Adipocyte (in vitro differentiated cells): ENCODE results near the gene CDK16.

ENCODE experiments used
- DNase-seq: peaks from one replicate; pipeline ENCODE4 v3.0.0-alpha.2; 2015; ENCODE audit warnings: low read depth
- H3K27me3 ChIP-seq: replicated peaks from 2 replicates; pipeline ENCODE4 v1.7.0; 2013; ENCODE audit warnings: mild to moderate bottlenecking, low read length, moderate library complexity; ENCODE audit not compliant: control insufficient read depth, insufficient read depth
- H3K36me3 ChIP-seq: 2 replicates; pipeline ENCODE4 v1.7.0; 2013; ENCODE audit warnings: low read length, mild to moderate bottlenecking, moderate library complexity; ENCODE audit not compliant: control insufficient read depth, insufficient read depth, severe bottlenecking
- H3K4me1 ChIP-seq: 2 replicates; pipeline ENCODE4 v1.7.0; 2013; ENCODE audit warnings: mild to moderate bottlenecking, low read length, moderate library complexity; ENCODE audit not compliant: control insufficient read depth, insufficient read depth
- H3K4me3 ChIP-seq: 2 replicates; pipeline ENCODE4 v1.7.0; 2013; ENCODE audit warnings: mild to moderate bottlenecking, low read length, moderate library complexity
- H3K9ac ChIP-seq: 2 replicates; pipeline ENCODE4 v1.7.0; 2013; ENCODE audit warnings: mild to moderate bottlenecking, low read length, moderate library complexity
- H3K9me3 ChIP-seq: 2 replicates; pipeline ENCODE4 v1.7.0; 2013; ENCODE audit warnings: mild to moderate bottlenecking, low read length, moderate library complexity; ENCODE audit not compliant: control insufficient read depth

The CDK16 gene

GRCh38 chrX:47223476-47224250, 5.2 kb downstream of the CDK16 start:
- DNase-seq, result no peak

GRCh38 chrX:47224266-47224895, 5.9 kb downstream of the CDK16 start:
- Histone ChIP-seq H3K9me3 (no peaks in the 10 kb centered on the region), H3K4me1 (peaks cover 13% of the 10 kb centered on the region), H3K4me3 (no peak overlapping the region), H3K9ac (no peak overlapping the region), H3K27me3 (no peaks in the 10 kb centered on the region), H3K36me3 (peaks cover 63% of the 10 kb centered on the region)
- no peak for DNase-seq

More at GRCh38 chrX:47223476-47224250, 5.2 kb downstream of the CDK16 start:
- Histone ChIP-seq H3K4me1 (peaks cover 14% of the 10 kb centered on the region), H3K27me3 (no peaks in the 10 kb centered on the region), H3K9me3 (no peaks in the 10 kb centered on the region), H3K9ac (no peak overlapping the region), H3K4me3 (no peak overlapping the region), H3K36me3 (peaks cover 57% of the 10 kb centered on the region)

- H3K27me3 ChIP-seq, result no peaks in the 10 kb centered on the region
- DNase-seq, result no peak
- no peak overlapping the region for H3K9ac ChIP-seq
- peaks cover 8% of the 10 kb centered on the region for H3K4me1 ChIP-seq
- peaks cover 65% of the 10 kb centered on the region for H3K36me3 ChIP-seq
- H3K4me3 ChIP-seq, result no peak overlapping the region
- H3K9me3 ChIP-seq, result no peaks in the 10 kb centered on the region
Observed at GRCh38 chrX:47224896-47225290, 6.4 kb downstream of the CDK16 start.

- H3K36me3 ChIP-seq, result peaks cover 65% of the 10 kb centered on the region
Observed at GRCh38 chrX:47226071-47226470, 7.6 kb downstream of the CDK16 start.

GRCh38 chrX:47226531-47227333, 8.3 kb downstream of the CDK16 start:
- no peak for DNase-seq
- Histone ChIP-seq H3K4me3 (no peak overlapping the region), H3K27me3 (no peaks in the 10 kb centered on the region), H3K9ac (no peak overlapping the region), H3K36me3 (peaks cover 65% of the 10 kb centered on the region), H3K9me3 (no peaks in the 10 kb centered on the region), H3K4me1 (no peaks in the 10 kb centered on the region)

More at GRCh38 chrX:47226071-47226470, 7.6 kb downstream of the CDK16 start:
- Histone ChIP-seq H3K9ac (no peak overlapping the region), H3K4me3 (no peak overlapping the region), H3K27me3 (no peaks in the 10 kb centered on the region), H3K9me3 (no peaks in the 10 kb centered on the region), H3K4me1 (no peaks in the 10 kb centered on the region)
- DNase-seq, result no peak

- H3K9ac ChIP-seq, result no peak overlapping the region
- DNase-seq, result no peak
- H3K27me3 ChIP-seq, result no peaks in the 10 kb centered on the region
- no peak overlapping the region for H3K4me3 ChIP-seq
- peaks cover 65% of the 10 kb centered on the region for H3K36me3 ChIP-seq
- peaks cover 2% of the 10 kb centered on the region for H3K4me1 ChIP-seq
- H3K9me3 ChIP-seq, result no peaks in the 10 kb centered on the region
Observed at GRCh38 chrX:47227334-47227583, 8.8 kb downstream of the CDK16 start.

GRCh38 chrX:47228550-47229270, 10.2 kb downstream of the CDK16 start:
- Histone ChIP-seq H3K4me1 (peaks cover 6% of the 10 kb centered on the region), H3K27me3 (no peaks in the 10 kb centered on the region), H3K4me3 (no peak overlapping the region), H3K36me3 (peaks cover 57% of the 10 kb centered on the region), H3K9ac (no peak overlapping the region), H3K9me3 (no peaks in the 10 kb centered on the region)
- DNase-seq, result no peak

GRCh38 chrX:47229427-47229826, 10.9 kb downstream of the CDK16 start:
- peaks cover 6% of the 10 kb centered on the region for H3K4me1 ChIP-seq
- no peaks in the 10 kb centered on the region for H3K27me3 ChIP-seq
- H3K9ac ChIP-seq, result no peak overlapping the region
- no peak overlapping the region for H3K4me3 ChIP-seq
- no peaks in the 10 kb centered on the region for H3K9me3 ChIP-seq
- peaks cover 50% of the 10 kb centered on the region for H3K36me3 ChIP-seq
- DNase-seq, result no peak

GRCh38 chrX:47230136-47230868, 11.8 kb downstream of the CDK16 start:
- H3K27me3 ChIP-seq, result no peaks in the 10 kb centered on the region
- H3K9ac ChIP-seq, result no peak overlapping the region
- peaks cover 41% of the 10 kb centered on the region for H3K36me3 ChIP-seq
- peaks cover 6% of the 10 kb centered on the region for H3K4me1 ChIP-seq
- no peaks in the 10 kb centered on the region for H3K9me3 ChIP-seq
- H3K4me3 ChIP-seq, result no peak overlapping the region
- no peak for DNase-seq

GRCh38 chrX:47231167-47231566, 12.7 kb downstream of the CDK16 start:
- H3K4me3 ChIP-seq, result no peak overlapping the region
- H3K9me3 ChIP-seq, result no peaks in the 10 kb centered on the region
- peaks cover 32% of the 10 kb centered on the region for H3K36me3 ChIP-seq
- no peak for DNase-seq
- peaks cover 6% of the 10 kb centered on the region for H3K4me1 ChIP-seq
- no peak overlapping the region for H3K9ac ChIP-seq
- no peaks in the 10 kb centered on the region for H3K27me3 ChIP-seq
